Measurements from ENCODE around the gene TBC1D22A.

TBC1D22A gene

DNA sequence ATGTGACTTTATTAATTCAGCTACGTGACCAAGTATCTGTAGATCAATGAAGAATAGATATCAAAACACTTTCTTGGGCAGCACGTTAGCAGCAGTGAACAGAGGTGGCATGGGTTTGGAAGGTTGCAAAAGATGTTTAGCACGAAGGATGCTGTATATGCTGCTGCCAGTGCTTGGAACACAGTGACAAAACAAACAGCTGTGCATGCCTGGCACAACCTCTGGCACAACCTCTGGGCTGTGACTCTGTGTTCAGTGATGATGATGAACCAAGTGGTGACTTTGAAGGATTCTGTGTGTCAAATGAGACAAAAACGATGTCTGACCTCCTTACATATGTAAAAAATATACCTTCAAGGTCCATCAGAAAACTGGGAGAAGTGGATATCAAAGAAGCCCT lies 104.7 kb downstream of the TBC1D22A start:
- TF ChIP-seq OSR1 (CRISPR knock-in tag; IDR thresholded peaks at IDR 0.05) = no peak
- no peak for TF ChIP-seq ZNF8 (CRISPR knock-in tag; IDR thresholded peaks at IDR 0.05)
- TF ChIP-seq, protein P1, sequence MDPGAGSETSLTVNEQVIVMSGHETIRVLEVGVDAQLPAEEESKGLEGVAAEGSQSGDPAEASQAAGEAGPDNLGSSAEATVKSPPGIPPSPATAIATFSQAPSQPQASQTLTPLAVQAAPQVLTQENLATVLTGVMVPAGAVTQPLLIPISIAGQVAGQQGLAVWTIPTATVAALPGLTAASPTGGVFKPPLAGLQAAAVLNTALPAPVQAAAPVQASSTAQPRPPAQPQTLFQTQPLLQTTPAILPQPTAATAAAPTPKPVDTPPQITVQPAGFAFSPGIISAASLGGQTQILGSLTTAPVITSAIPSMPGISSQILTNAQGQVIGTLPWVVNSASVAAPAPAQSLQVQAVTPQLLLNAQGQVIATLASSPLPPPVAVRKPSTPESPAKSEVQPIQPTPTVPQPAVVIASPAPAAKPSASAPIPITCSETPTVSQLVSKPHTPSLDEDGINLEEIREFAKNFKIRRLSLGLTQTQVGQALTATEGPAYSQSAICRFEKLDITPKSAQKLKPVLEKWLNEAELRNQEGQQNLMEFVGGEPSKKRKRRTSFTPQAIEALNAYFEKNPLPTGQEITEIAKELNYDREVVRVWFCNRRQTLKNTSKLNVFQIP (CRISPR knock-in tag; IDR thresholded peaks at IDR 0.05; ENCODE audit: borderline replicate concordance, low read depth) = no peak
- TF ChIP-seq, protein P2, sequence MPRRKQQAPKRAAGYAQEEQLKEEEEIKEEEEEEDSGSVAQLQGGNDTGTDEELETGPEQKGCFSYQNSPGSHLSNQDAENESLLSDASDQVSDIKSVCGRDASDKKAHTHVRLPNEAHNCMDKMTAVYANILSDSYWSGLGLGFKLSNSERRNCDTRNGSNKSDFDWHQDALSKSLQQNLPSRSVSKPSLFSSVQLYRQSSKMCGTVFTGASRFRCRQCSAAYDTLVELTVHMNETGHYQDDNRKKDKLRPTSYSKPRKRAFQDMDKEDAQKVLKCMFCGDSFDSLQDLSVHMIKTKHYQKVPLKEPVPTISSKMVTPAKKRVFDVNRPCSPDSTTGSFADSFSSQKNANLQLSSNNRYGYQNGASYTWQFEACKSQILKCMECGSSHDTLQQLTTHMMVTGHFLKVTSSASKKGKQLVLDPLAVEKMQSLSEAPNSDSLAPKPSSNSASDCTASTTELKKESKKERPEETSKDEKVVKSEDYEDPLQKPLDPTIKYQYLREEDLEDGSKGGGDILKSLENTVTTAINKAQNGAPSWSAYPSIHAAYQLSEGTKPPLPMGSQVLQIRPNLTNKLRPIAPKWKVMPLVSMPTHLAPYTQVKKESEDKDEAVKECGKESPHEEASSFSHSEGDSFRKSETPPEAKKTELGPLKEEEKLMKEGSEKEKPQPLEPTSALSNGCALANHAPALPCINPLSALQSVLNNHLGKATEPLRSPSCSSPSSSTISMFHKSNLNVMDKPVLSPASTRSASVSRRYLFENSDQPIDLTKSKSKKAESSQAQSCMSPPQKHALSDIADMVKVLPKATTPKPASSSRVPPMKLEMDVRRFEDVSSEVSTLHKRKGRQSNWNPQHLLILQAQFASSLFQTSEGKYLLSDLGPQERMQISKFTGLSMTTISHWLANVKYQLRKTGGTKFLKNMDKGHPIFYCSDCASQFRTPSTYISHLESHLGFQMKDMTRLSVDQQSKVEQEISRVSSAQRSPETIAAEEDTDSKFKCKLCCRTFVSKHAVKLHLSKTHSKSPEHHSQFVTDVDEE (CRISPR knock-in tag; IDR thresholded peaks at IDR 0.05) = no peak
- no peak for TF ChIP-seq ESRRG (CRISPR knock-in tag; IDR thresholded peaks at IDR 0.05)
- no peak for TF ChIP-seq ZC3H10 (CRISPR knock-in tag; IDR thresholded peaks at IDR 0.05)
- no peak for TF ChIP-seq PPARA (CRISPR knock-in tag; IDR thresholded peaks at IDR 0.05; ENCODE audit: borderline replicate concordance)
- TF ChIP-seq BACH2 (CRISPR knock-in tag; IDR thresholded peaks at IDR 0.05; ENCODE audit: borderline replicate concordance) = no peak
- TF ChIP-seq, protein P3, sequence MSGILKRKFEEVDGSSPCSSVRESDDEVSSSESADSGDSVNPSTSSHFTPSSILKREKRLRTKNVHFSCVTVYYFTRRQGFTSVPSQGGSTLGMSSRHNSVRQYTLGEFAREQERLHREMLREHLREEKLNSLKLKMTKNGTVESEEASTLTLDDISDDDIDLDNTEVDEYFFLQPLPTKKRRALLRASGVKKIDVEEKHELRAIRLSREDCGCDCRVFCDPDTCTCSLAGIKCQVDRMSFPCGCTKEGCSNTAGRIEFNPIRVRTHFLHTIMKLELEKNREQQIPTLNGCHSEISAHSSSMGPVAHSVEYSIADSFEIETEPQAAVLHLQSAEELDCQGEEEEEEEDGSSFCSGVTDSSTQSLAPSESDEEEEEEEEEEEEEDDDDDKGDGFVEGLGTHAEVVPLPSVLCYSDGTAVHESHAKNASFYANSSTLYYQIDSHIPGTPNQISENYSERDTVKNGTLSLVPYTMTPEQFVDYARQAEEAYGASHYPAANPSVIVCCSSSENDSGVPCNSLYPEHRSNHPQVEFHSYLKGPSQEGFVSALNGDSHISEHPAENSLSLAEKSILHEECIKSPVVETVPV (CRISPR knock-in tag; IDR thresholded peaks at IDR 0.05) = no peak
- TF ChIP-seq ZNF70 (CRISPR knock-in tag; IDR thresholded peaks at IDR 0.05) = no peak
- TF ChIP-seq, protein P4, sequence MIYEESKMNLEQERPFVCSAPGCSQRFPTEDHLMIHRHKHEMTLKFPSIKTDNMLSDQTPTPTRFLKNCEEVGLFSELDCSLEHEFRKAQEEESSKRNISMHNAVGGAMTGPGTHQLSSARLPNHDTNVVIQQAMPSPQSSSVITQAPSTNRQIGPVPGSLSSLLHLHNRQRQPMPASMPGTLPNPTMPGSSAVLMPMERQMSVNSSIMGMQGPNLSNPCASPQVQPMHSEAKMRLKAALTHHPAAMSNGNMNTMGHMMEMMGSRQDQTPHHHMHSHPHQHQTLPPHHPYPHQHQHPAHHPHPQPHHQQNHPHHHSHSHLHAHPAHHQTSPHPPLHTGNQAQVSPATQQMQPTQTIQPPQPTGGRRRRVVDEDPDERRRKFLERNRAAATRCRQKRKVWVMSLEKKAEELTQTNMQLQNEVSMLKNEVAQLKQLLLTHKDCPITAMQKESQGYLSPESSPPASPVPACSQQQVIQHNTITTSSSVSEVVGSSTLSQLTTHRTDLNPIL (CRISPR knock-in tag; IDR thresholded peaks at IDR 0.05; ENCODE audit: low read depth) = no peak
- no peak for TF ChIP-seq TCF4 (CRISPR knock-in tag; IDR thresholded peaks at IDR 0.05; ENCODE audit: borderline replicate concordance)
- TF ChIP-seq GLIS3 (CRISPR knock-in tag; IDR thresholded peaks at IDR 0.05) = no peak
- TF ChIP-seq RARB (CRISPR knock-in tag; IDR thresholded peaks at IDR 0.05) = no peak
- no peak for TF ChIP-seq ISL1 (CRISPR knock-in tag; IDR thresholded peaks at IDR 0.05)
- no peak for TF ChIP-seq SNAI2 (CRISPR knock-in tag; IDR thresholded peaks at IDR 0.05)
- TF ChIP-seq, protein P5, sequence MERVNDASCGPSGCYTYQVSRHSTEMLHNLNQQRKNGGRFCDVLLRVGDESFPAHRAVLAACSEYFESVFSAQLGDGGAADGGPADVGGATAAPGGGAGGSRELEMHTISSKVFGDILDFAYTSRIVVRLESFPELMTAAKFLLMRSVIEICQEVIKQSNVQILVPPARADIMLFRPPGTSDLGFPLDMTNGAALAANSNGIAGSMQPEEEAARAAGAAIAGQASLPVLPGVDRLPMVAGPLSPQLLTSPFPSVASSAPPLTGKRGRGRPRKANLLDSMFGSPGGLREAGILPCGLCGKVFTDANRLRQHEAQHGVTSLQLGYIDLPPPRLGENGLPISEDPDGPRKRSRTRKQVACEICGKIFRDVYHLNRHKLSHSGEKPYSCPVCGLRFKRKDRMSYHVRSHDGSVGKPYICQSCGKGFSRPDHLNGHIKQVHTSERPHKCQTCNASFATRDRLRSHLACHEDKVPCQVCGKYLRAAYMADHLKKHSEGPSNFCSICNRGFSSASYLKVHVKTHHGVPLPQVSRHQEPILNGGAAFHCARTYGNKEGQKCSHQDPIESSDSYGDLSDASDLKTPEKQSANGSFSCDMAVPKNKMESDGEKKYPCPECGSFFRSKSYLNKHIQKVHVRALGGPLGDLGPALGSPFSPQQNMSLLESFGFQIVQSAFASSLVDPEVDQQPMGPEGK (CRISPR knock-in tag; IDR thresholded peaks at IDR 0.05; ENCODE audit: borderline replicate concordance) = no peak
- ATAC-seq = no peak

DNA sequence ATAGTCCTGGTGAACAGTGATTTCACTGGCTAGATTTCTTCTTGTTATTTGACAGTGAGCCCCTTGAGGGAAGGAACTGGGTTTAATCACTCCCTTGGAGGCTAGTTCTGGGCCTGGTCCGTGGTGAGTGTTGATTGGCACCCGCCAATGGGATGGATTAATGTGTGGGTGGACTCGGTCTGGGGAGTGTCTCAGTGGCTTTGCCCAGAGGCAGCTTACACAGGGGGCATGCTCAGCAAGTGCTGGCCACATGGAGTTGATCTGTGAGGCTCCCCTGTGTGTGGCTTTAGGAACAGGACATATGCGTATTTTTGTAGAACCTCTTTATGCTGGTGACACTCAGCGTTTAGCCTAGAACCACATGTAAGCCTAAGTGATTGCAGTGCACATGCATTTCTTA lies 106.9 kb downstream of the TBC1D22A start:
- no peak for ATAC-seq
- TF ChIP-seq ZC3H10 (CRISPR knock-in tag; IDR thresholded peaks at IDR 0.05) (no peak), BACH2 (CRISPR knock-in tag; IDR thresholded peaks at IDR 0.05; ENCODE audit: borderline replicate concordance) (no peak), ZFP3 (CRISPR knock-in tag; IDR thresholded peaks at IDR 0.05) (no peak), ISL1 (CRISPR knock-in tag; IDR thresholded peaks at IDR 0.05) (no peak), CSDC2 (CRISPR knock-in tag; IDR thresholded peaks at IDR 0.05) (no peak), ZFP30 (CRISPR knock-in tag; IDR thresholded peaks at IDR 0.05) (no peak), PPARA (CRISPR knock-in tag; IDR thresholded peaks at IDR 0.05; ENCODE audit: borderline replicate concordance) (no peak), ZNF565 (CRISPR knock-in tag; conservative IDR thresholded peaks at IDR 0.05; ENCODE audit: low read depth) (no peak)
- TF ChIP-seq, protein P1 (CRISPR knock-in tag; IDR thresholded peaks at IDR 0.05; ENCODE audit: borderline replicate concordance, low read depth) = no peak
- TF ChIP-seq, protein P2 (CRISPR knock-in tag; IDR thresholded peaks at IDR 0.05) = no peak
